Measurements from ENCODE around the gene RNF150. TPM values are rescaled to one million over a fixed set of nuclear protein-coding genes. Genes with fewer than 3 reads are reported as not detected.
"Not testable (repeated sequence)": the region's sequence is repeated elsewhere in the genome, so short reads cannot be mapped to it uniquely, and the experiment has no call there.

RNF150 gene
- total RNA-seq, 1 donor: 16.4 TPM

DNA sequence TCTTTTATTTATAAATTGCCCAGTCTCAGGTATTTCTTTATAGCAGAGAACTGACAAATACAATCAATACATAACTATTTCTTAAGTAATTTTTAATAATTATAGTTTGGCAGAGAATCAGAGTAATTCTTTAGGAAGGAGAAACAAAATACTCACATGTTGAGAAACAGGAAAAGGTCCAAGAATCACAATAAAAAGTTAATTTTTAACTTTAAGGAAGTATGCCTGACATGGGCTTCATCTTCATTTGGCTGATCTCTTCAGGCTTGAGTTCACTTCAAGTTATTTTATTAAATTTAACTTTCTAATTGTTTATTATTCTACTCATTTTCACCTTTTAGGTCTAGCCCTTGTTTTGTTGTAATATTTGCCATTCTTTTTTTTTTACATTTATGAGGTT, 36.1 kb upstream of the RNF150 start:
- H3K4me3 ChIP-seq (ENCODE audit: low read depth, low read length): no peak overlapping the region
- DNase-seq (ENCODE audit: low read depth): no peak
- TF ChIP-seq, protein P1, sequence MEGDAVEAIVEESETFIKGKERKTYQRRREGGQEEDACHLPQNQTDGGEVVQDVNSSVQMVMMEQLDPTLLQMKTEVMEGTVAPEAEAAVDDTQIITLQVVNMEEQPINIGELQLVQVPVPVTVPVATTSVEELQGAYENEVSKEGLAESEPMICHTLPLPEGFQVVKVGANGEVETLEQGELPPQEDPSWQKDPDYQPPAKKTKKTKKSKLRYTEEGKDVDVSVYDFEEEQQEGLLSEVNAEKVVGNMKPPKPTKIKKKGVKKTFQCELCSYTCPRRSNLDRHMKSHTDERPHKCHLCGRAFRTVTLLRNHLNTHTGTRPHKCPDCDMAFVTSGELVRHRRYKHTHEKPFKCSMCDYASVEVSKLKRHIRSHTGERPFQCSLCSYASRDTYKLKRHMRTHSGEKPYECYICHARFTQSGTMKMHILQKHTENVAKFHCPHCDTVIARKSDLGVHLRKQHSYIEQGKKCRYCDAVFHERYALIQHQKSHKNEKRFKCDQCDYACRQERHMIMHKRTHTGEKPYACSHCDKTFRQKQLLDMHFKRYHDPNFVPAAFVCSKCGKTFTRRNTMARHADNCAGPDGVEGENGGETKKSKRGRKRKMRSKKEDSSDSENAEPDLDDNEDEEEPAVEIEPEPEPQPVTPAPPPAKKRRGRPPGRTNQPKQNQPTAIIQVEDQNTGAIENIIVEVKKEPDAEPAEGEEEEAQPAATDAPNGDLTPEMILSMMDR (IDR thresholded peaks at IDR 0.05; ENCODE audit: insufficient read depth, low read depth, low read length): no peak

DNA sequence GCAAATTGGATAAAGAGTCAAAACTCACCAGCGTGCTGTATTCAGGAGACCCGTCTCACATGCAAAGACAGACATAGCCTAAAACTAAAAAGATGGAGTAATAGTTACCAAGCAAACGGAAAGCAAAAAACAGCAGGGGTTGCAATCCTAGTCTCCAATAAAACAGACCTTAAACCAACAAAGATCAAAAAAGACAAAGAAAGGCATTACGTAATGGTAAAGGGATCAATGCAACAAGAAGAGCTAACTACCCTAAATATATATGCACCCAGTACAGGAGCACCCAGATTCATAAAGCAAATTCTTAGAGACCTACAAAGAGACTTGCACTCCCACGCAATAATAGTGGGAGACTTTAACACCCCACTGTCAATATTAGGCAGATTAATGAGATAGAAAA, 31.7 kb upstream of the RNF150 start:
- not testable (repeated sequence) for DNase-seq (ENCODE audit: low read depth); H3K4me3 ChIP-seq (ENCODE audit: low read depth, low read length)

DNA sequence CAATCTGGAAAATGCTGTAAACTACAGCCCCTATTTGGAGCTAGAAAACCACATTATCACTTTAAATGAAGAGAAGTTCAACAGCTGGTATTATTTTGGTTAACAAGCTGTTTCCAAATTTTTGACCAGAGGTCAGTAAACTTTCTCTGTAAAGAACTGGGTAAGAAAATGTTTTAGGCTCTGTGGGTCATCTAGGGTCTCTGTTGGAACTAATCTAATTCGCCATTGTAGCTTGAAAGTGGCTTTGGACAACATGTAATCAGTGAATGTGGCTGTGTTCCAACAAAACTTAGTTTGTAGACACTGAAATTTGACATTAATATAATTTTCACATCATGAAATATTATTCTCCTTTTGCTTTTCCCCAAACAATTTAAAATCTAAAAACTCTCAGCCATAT, 25.8 kb upstream of the RNF150 start:
- no peak for DNase-seq (ENCODE audit: low read depth)
- TF ChIP-seq, protein P1 (IDR thresholded peaks at IDR 0.05; ENCODE audit: insufficient read depth, low read depth, low read length): no peak
- no peak overlapping the region for H3K4me3 ChIP-seq (ENCODE audit: low read depth, low read length)

DNA sequence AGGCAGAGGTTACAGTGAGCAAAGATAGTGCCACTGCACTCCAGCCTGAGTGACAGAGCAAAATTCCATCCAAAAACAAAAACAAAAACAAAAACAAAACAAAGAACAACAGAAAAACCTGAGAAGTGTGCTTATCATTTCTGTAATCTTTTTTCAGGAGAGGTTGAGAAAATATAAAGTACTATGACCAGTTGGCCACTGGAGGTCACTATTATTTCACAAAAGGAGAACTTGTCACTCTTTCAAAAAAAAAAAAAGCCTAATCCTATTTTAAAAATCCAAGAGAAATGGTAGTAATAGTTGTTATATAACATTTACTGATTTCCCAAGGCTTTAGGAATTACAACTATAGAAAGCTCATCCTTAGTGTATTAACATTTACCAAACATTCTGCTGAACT, 24.9 kb upstream of the RNF150 start:
- TF ChIP-seq, protein P1 (IDR thresholded peaks at IDR 0.05; ENCODE audit: insufficient read depth, low read depth, low read length): peak; percentile 47
- DNase-seq (ENCODE audit: low read depth): peak; percentile 51
- no peak overlapping the region for H3K4me3 ChIP-seq (ENCODE audit: low read depth, low read length)

DNA sequence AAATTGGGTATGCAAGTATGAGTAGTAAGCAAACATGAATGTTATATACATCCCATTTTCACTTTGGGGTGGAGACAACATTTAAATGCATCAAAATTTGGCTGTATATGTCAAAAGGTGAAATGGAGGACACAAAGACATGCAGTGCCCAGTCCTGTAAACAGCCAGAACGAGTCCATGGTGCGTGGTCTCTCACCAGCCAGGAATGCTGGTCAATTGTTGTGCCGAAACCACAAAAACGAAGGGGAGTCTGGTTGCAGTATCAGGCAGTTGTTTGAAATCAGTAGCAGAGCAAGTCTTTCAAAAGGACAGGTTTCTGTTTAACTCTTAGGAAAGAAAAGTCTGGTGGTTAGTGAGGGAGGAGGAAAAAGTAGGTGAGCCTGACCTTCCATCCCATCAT, 22.3 kb upstream of the RNF150 start:
- H3K4me3 ChIP-seq (ENCODE audit: low read depth, low read length): no peak overlapping the region
- TF ChIP-seq, protein P1 (IDR thresholded peaks at IDR 0.05; ENCODE audit: insufficient read depth, low read depth, low read length): no peak
- DNase-seq (ENCODE audit: low read depth): no peak

DNA sequence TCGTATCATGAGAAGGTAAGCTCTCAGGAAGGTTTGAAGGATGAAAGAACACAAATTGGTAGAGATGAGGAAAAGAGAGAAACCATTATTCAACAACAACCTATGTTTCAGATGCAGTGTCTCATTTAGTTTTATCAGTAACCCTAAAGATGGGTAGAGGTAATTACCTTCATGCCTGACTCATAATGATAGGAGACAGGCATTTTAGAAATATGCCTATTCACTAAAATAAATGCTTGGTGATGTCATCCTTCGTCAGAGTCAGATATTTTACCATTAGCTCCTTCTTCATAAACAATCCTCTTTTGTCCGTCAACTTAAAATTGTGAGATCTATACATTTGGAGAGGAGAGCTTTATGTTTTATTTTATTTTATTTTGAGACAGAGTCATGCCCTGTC, 21.5 kb upstream of the RNF150 start:
- no peak overlapping the region for H3K4me3 ChIP-seq (ENCODE audit: low read depth, low read length)
- TF ChIP-seq, protein P1 (IDR thresholded peaks at IDR 0.05; ENCODE audit: insufficient read depth, low read depth, low read length): no peak
- DNase-seq (ENCODE audit: low read depth): no peak

DNA sequence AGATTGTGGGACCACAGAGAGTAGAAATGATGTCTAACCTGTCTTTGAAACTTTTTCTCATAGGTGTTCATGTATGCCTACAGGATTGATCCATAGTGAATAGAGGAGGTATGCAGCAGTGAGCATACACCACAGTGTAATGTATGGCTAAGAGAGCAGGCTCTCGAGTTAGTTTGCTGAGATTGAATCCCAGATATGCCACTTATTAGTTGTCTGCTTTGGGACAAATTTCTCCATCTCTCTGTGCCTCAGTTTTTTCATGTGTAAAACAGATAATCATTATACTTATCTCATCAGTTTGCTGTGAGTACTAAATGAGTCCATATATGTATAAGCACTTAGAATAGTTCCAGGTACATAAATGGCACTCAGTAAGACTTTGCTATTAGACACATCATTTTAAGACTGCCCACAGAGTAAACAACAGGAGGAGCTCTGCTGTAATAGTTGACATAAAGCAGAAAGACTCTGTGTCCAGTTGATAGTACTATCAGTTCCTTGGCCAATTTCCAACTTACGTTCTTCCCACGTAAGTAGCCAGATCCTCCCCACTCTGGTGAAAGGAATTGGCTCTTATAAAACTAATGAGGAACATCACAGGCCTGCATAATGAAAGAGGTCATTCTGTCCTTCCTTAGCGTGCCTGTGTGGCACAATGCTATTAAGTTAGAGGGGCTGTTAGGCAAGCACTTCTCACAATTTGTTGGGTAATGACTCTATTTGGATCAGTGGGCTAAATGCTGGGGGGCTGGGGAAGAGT, 20.7 kb upstream of the RNF150 start:
- H3K4me3 ChIP-seq (ENCODE audit: low read depth, low read length): no peak overlapping the region
- peak; percentile 91 for DNase-seq (ENCODE audit: low read depth)
- TF ChIP-seq, protein P1 (IDR thresholded peaks at IDR 0.05; ENCODE audit: insufficient read depth, low read depth, low read length): no peak

All from fibroblast of villous mesenchyme (primary cell).